ENCODE data around the gene SHQ1.

The SHQ1 gene

DNA sequence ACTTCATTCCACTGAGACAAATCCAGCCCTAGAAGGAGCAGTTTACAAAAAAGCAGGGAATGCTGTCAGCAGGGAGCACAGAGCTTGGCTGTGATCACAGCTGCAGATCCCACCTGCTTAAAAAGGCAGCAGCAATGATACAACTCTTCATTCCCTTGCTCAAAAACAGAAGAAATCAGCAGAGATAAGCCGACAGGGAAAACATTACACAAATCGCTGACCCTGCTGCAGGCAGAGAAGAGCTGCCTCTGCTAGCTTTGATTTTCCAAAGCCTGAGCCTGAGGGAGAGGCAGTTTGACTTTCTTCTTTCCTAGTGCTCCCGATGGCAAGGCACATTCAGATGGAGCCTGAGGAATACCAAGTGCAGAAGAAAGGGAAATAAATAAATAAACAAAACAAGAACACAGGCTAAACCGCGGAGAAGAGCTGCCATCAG lies 80.2 kb downstream of the SHQ1 start:
- DNase-seq (ENCODE audit: low read depth, low spot score), result no peak
- ChIA-PET POLR2A (no interaction called here), CTCF (no interaction called here)
- TF ChIP-seq, protein P1, sequence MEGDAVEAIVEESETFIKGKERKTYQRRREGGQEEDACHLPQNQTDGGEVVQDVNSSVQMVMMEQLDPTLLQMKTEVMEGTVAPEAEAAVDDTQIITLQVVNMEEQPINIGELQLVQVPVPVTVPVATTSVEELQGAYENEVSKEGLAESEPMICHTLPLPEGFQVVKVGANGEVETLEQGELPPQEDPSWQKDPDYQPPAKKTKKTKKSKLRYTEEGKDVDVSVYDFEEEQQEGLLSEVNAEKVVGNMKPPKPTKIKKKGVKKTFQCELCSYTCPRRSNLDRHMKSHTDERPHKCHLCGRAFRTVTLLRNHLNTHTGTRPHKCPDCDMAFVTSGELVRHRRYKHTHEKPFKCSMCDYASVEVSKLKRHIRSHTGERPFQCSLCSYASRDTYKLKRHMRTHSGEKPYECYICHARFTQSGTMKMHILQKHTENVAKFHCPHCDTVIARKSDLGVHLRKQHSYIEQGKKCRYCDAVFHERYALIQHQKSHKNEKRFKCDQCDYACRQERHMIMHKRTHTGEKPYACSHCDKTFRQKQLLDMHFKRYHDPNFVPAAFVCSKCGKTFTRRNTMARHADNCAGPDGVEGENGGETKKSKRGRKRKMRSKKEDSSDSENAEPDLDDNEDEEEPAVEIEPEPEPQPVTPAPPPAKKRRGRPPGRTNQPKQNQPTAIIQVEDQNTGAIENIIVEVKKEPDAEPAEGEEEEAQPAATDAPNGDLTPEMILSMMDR (IDR thresholded peaks at IDR 0.05; ENCODE audit: insufficient read depth, low read length, missing control alignments), result no peak
- H3K4me3 ChIP-seq (ENCODE audit: low read depth, low read length), result no peak overlapping the region

DNA sequence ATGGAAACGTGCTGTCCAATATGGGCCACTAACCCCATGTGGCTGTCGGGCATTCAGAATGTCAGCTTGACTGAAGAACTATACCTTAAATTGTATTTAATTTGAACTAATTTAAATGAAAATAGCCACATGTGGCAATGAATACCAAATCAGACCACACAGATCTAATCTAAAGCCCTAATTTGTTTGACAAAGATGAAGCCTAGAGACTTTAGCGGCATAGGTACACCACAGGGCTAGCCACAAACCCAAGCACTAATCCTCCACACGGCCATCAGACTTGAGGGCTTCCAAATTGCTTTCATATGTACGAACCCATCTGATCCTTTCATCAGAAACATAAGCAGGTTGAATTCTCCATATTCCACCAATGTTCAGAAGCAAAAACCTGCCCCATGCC lies 81.4 kb downstream of the SHQ1 start:
- DNase-seq (ENCODE audit: low read depth, low spot score), result no peak
- TF ChIP-seq, protein P1 (IDR thresholded peaks at IDR 0.05; ENCODE audit: insufficient read depth, low read length, missing control alignments), result no peak
- no peak overlapping the region for H3K4me3 ChIP-seq (ENCODE audit: low read depth, low read length)
- CTCF ChIA-PET, result no interaction called here
- POLR2A ChIA-PET, result no interaction called here

DNA sequence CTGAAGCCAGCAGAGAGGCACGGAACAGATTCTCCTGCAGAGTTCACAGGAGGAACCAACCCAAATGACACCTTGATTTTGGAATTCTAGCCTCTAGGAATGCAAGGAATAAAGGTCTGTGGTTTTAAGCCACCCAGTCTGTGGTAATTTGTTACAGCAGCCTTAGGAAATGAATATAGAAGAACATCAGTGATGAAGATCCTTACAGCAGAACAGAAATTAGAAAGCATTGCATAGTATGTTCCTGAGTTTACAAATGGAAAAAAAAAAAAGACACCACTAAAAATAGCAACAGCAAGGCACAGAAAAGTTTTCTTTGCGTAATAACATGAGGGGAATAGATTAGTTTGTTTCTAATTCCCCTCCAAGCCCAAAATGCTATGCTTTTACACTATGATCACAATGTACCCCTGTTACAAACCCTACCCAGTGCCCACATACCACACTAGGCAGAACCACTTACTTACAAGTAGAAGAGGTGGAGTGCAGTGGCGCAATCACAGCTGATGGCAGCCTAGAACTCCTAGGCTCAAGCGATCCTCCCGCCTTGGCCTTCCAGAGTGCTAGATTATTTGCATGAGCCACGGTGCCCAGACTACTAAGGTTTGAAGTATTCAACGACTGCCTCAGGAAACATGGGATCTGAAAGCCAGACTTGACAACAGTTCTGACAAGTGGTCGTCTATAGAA lies 84.3 kb downstream of the SHQ1 start:
- POLR2A ChIA-PET, result no interaction called here
- H3K4me3 ChIP-seq (ENCODE audit: low read depth, low read length), result no peak overlapping the region
- DNase-seq (ENCODE audit: low read depth, low spot score), result no peak
- CTCF ChIA-PET, result no interaction called here
- TF ChIP-seq, protein P1 (IDR thresholded peaks at IDR 0.05; ENCODE audit: insufficient read depth, low read length, missing control alignments), result no peak

DNA sequence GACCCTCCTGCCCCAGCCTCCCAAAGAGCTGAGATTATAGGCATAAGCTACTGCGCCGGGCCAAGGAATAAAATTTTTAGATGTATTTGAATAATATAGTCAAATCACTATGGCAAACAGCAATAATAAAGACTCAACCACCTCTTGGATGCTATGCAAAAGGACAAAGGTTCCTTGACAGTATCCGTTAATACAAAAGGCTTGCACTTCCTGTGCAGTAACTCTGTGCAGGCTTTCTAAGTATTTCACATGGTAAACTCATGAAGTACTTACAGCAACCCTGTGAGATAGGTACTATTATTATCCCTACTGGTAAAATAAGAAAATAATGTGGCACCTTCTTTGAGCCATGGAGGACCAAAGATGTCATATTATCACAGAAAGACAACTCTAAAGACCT lies 86.8 kb downstream of the SHQ1 start:
- DNase-seq (ENCODE audit: low read depth, low spot score), result no peak
- TF ChIP-seq, protein P1 (IDR thresholded peaks at IDR 0.05; ENCODE audit: insufficient read depth, low read length, missing control alignments), result no peak
- ChIA-PET POLR2A (no interaction called here), CTCF (interaction anchor here (1.4 kb wide), 1 partner anchor 17 kb away, joined by 4 read pairs; no protein-coding TSS in a partner anchor)
- no peak overlapping the region for H3K4me3 ChIP-seq (ENCODE audit: low read depth, low read length)

DNA sequence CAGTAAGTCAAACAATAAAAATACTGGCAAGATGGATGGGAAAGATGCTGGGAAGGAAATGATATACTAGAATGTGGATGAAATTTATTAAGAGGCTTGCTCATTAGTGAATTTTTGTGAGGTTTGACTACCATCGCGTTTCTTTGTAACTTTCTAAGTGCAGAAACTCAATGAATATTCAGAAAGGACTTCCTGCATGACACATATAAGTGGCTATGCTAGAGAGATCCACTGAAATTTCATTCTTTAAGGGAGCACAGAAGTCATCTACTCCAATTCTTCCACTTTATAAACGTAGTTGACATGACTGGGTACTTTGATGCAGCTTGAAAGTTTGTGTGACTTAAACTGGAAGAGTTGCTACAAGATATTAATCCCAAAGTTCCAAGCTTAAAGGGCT lies 88.0 kb downstream of the SHQ1 start:
- ChIA-PET CTCF (no interaction called here), POLR2A (no interaction called here)
- TF ChIP-seq, protein P1 (IDR thresholded peaks at IDR 0.05; ENCODE audit: insufficient read depth, low read length, missing control alignments), result no peak
- H3K4me3 ChIP-seq (ENCODE audit: low read depth, low read length), result no peak overlapping the region
- DNase-seq (ENCODE audit: low read depth, low spot score), result no peak

DNA sequence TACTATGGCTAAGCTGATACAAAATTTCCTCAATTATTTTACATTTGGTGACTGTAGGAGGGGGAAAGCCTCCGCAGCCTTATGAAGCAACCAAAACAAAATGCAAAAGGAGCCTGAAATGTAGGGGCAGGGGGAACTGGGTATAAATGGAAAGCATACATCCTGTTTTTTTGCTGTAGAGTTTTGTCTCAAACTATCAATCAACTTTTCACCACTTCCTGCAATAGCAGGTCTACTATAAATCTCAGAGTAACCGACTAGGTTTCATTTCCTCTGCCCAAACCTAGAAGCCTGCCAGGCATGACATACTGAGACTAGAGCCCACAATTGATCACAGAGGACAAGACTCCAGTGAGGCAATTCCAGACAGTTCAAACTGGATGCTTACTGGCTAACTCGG lies 91.3 kb downstream of the SHQ1 start:
- POLR2A ChIA-PET, result no interaction called here
- CTCF ChIA-PET, result no interaction called here
- no peak for DNase-seq (ENCODE audit: low read depth, low spot score)
- no peak overlapping the region for H3K4me3 ChIP-seq (ENCODE audit: low read depth, low read length)
- TF ChIP-seq, protein P1 (IDR thresholded peaks at IDR 0.05; ENCODE audit: insufficient read depth, low read length, missing control alignments), result no peak
